Gastroesophageal sphincter (tissue), 3 donors: Measurements from ENCODE around the gene NXPH1.

ENCODE experiments used
- EP300 ChIP-seq: sonication (generic); formaldehyde crosslinking; IDR thresholded peaks from one replicate; pipeline ENCODE4 v1.6.1; 2017; ENCODE audit warnings: antibody characterized with exemption, mild to moderate bottlenecking
- POLR2A ChIP-seq, 2 donors: fragments of 450-650 bp; IDR thresholded peaks; one replicate each; pipeline ENCODE4 v1.6.1; 2017; ENCODE audit warnings: antibody characterized with exemption in 2 of 2, mild to moderate bottlenecking in 2 of 2, moderate library complexity in 1 of 2
- POLR2AphosphoS5 ChIP-seq: sonication (generic); formaldehyde crosslinking; IDR thresholded peaks from one replicate; pipeline ENCODE4 v1.6.1; 2017; ENCODE audit warnings: antibody characterized with exemption
- TF ChIP-seq, protein P1 (sequence below), 4 experiments: fragments of 200-600 bp in 2 of 4; fragments of 450-650 bp in 2 of 4; sonication (generic) in 1 of 4; IDR thresholded peaks; one replicate each; pipeline ENCODE4 v1.5.1; 2017 to 2019; ENCODE audit warnings: antibody characterized with exemption in 4 of 4, mild to moderate bottlenecking in 2 of 4, moderate library complexity in 2 of 4

DNA sequence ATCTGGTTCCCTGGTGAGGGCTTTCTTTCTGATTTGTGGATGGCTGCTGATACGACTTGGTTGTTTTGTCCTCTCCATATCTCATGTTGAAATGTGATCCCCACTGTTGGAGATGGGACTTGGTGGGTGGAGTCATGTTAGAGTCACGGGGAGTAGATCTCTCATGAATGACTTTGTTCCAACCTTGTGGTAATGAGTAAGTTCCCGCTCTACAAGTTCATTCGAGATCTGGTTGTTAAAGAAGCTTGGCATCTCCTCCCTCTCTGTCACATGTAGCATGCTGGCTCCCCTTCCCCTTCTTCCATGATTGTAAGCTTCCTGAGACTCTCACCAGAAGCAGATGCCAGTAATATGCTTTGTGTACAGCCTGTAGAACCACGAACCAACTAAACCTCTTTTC is 37.1 kb upstream of the NXPH1 start:
- TF ChIP-seq, protein P1, sequence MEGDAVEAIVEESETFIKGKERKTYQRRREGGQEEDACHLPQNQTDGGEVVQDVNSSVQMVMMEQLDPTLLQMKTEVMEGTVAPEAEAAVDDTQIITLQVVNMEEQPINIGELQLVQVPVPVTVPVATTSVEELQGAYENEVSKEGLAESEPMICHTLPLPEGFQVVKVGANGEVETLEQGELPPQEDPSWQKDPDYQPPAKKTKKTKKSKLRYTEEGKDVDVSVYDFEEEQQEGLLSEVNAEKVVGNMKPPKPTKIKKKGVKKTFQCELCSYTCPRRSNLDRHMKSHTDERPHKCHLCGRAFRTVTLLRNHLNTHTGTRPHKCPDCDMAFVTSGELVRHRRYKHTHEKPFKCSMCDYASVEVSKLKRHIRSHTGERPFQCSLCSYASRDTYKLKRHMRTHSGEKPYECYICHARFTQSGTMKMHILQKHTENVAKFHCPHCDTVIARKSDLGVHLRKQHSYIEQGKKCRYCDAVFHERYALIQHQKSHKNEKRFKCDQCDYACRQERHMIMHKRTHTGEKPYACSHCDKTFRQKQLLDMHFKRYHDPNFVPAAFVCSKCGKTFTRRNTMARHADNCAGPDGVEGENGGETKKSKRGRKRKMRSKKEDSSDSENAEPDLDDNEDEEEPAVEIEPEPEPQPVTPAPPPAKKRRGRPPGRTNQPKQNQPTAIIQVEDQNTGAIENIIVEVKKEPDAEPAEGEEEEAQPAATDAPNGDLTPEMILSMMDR (IDR thresholded peaks at IDR 0.05): no peak
- TF ChIP-seq POLR2A (IDR thresholded peaks at IDR 0.05) (no peak), POLR2AphosphoS5 (no peak), EP300 (no peak)
